ENCODE results near the gene TUBGCP5. TPM values are rescaled to one million over a fixed set of nuclear protein-coding genes. Genes with fewer than 3 reads are reported as not detected.

The TUBGCP5 gene
- total and polyA plus RNA-seq, 2 donors (not counting 3 experiments of a cell fraction or from before 2014, with no cell fraction given) = 6.7 to 18.6 TPM

DNA sequence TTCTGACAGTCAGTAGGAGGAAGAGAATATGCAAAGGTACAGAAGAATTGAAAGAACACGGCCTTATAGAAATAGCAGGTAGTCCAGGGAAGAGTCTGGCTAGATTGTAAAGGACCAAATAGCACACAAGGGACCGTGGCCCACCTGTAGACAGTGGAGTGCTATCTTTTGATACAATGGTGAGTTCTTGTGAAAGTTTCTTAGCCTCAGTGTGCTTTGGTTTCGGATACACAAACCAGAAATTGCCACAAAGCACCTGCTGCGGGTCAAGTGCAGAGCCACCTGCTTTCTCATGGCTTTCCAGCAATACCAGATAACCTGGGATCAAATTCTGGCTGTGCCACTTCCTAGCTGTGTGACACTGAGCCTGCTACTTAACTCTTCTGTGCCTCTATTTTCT lies 36.6 kb upstream of the TUBGCP5 start:
- FAIRE-seq (no peak), DNase-seq (ENCODE audit: low read depth, low spot score) (no peak)
- Histone ChIP-seq H3K9ac (replicated peaks; ENCODE audit: extremely low read depth, insufficient read depth, low read length) (no peak overlapping the region), H3K4me2 (ENCODE audit: insufficient read depth, low read length) (no peak overlapping the region), H3K27ac (ENCODE audit: insufficient read depth, low read depth, low read length) (no peak overlapping the region), H3K9me1 (replicated peaks; ENCODE audit: control insufficient read depth, extremely low read depth, insufficient read depth, low read length) (no peaks in the 10 kb centered on the region), H3K4me1 (ENCODE audit: control insufficient read depth, extremely low read depth, insufficient read depth, low read length) (no peaks in the 10 kb centered on the region), H2AFZ (ENCODE audit: low read depth, low read length) (no peak overlapping the region), H3K79me2 (ENCODE audit: control insufficient read depth, insufficient read depth, low read length) (no peaks in the 10 kb centered on the region), H4K20me1 (replicated peaks; ENCODE audit: control insufficient read depth, extremely low read depth, insufficient read depth, low read length) (no peaks in the 10 kb centered on the region), H3K36me3 (ENCODE audit: control insufficient read depth in 2 of 2, extremely low read depth in 1 of 2, insufficient read depth in 2 of 2, low read length in 2 of 2) (no peaks in the 10 kb centered on the region), H3K9me3 (replicated peaks; ENCODE audit: control insufficient read depth, insufficient read depth, low read length) (no peaks in the 10 kb centered on the region), H3K4me3 (replicated peaks in 1 of 3; ENCODE audit: insufficient read depth in 1 of 3, low read depth in 1 of 3, low read length in 3 of 3) (no peak overlapping the region), H3K27me3 (ENCODE audit: control insufficient read depth in 2 of 2, insufficient read depth in 2 of 2, low read length in 2 of 2) (no peaks in the 10 kb centered on the region)
- intact Hi-C loops (cut with micrococcal nuclease) (no loop called here), dilution Hi-C loops (cut with MboI; ENCODE audit: extremely low pct_ligation_motif_present, low sequenced_read_pairs) (no loop called here)
- no TSS peak for BruUV-seq (replicated peaks)
- POLR2A ChIA-PET = no interaction called here
- CTCF ChIA-PET = no interaction called here
- TF ChIP-seq JUN (IDR thresholded peaks at IDR 0.05; ENCODE audit: borderline replicate concordance, insufficient read depth, insufficient read length, low read depth) (no peak), POLR2AphosphoS5 (IDR thresholded peaks at IDR 0.05; ENCODE audit: insufficient read depth, low read depth, low read length) (no peak), GATA2 (IDR thresholded peaks at IDR 0.05; ENCODE audit: insufficient read depth, insufficient read length, low read depth, low read length) (no peak), EZH2 (IDR thresholded peaks at IDR 0.05; ENCODE audit: borderline replicate concordance, low read depth, low read length, severe bottlenecking) (no peak), FOS (IDR thresholded peaks at IDR 0.05; ENCODE audit: borderline replicate concordance, insufficient read depth, low read length) (no peak), MYC (IDR thresholded peaks at IDR 0.05; ENCODE audit: low read depth, low read length) (no peak), POLR2A (IDR thresholded peaks at IDR 0.05; ENCODE audit: low read depth, low read length) (no peak)
- TF ChIP-seq, protein P1, sequence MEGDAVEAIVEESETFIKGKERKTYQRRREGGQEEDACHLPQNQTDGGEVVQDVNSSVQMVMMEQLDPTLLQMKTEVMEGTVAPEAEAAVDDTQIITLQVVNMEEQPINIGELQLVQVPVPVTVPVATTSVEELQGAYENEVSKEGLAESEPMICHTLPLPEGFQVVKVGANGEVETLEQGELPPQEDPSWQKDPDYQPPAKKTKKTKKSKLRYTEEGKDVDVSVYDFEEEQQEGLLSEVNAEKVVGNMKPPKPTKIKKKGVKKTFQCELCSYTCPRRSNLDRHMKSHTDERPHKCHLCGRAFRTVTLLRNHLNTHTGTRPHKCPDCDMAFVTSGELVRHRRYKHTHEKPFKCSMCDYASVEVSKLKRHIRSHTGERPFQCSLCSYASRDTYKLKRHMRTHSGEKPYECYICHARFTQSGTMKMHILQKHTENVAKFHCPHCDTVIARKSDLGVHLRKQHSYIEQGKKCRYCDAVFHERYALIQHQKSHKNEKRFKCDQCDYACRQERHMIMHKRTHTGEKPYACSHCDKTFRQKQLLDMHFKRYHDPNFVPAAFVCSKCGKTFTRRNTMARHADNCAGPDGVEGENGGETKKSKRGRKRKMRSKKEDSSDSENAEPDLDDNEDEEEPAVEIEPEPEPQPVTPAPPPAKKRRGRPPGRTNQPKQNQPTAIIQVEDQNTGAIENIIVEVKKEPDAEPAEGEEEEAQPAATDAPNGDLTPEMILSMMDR (IDR thresholded peaks at IDR 0.05; ENCODE audit: extremely low read depth in 1 of 2, insufficient read depth in 1 of 2, low read depth in 1 of 2, low read length in 2 of 2) = no peak
- TF ChIP-seq, protein P2, sequence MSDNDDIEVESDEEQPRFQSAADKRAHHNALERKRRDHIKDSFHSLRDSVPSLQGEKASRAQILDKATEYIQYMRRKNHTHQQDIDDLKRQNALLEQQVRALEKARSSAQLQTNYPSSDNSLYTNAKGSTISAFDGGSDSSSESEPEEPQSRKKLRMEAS (IDR thresholded peaks at IDR 0.05; ENCODE audit: insufficient read depth, insufficient read length) = no peak
